GM19025 (cell line): ENCODE measurements around the gene SLC13A3.

Experiments used
- ATAC-seq: cut with Tn5 transposase; IDR thresholded peaks from one replicate; pipeline ENCODE4 v1.9.1; 2021; ENCODE audit warnings: mild to moderate bottlenecking, low read depth, moderate library complexity; ENCODE audit not compliant: unreplicated experiment

The SLC13A3 gene

DNA sequence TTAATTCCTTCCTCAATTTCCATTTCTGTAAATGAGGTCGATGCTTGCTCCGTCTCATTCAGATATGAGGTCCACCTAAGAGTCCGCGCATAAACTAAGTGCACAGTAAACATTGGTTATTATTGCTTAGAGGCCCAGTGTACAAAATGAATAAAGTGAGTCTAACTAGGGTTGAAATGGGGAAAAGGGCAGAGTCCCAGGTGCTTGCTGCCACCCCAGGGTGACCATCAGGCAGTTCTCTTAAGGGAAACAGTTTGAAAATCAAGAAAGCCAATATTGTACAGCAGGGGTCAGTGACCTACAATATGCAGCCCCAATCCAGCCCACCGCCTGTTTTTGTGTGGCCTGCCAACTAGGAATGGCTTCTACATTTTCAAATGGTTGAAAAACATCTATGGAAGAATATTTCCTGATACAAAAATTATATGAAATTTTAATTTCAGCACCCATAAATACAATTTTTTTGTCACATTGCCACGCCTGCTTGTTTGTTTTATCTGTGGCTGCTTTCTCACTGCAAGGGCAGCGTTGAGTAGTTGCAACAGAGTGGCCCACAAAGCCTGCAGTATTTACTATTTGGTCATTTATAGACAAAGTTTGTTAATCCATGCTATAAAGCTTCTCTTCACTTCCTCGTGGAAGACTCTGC is 43.3 kb downstream of the SLC13A3 start:
- ATAC-seq = no peak

GRCh38 chr20:46607191-46607848 is 43.9 kb downstream of the SLC13A3 start:
- no peak for ATAC-seq

- ATAC-seq = no peak
Measured at GRCh38 chr20:46606817-46607190, 44.5 kb downstream of the SLC13A3 start.

GRCh38 chr20:46605978-46606816 is 45.1 kb downstream of the SLC13A3 start:
- no peak for ATAC-seq

DNA sequence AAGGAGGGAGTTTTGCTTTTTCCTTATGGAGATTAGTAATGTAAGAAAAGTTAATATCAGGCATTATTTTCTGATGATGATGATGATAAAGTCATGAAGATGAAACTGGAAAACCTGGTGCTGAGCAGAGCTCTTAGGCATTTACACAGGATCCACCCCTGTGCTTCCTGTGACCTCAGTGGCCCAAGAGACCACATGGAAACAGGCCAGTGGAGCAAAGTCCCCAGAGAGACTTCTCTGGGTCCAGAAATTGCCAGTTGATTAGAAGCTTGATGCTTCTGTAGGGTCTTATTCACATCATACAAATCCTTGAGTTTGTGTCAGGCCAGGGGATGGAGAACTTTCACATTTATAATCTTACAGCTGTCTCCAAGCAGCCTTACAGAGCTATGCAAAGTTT is 46.1 kb downstream of the SLC13A3 start:
- no peak for ATAC-seq

DNA sequence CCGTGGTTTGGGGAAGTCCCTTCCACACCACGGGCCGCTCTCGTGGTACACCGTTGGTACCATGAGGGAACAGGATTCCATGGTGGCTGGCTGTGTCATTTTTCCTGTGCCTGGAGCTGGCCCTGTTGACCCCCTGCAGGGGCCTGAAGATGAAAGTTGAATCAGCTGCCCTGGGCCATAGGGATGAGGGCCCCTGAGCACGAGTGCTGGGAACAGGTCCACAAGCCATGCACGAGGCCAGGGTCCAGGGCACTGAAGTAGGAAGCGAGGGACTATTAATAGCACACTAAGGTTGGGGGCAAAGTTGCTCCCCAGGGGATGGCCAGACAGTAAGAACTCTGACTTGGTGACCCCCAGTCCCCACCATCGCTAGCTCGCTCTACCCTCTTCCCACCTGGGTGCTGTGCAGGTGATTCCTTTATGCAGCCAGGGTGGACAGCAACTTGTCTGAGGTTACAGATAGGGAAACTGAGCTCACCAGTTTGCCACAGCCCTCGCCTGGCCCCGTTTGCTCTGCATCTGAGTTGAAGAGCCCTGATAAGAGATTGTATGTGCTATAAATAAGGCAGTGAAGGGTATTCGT is 46.6 kb downstream of the SLC13A3 start:
- no peak for ATAC-seq

GRCh38 chr20:46602429-46602828 is 48.8 kb downstream of the SLC13A3 start:
- no peak for ATAC-seq

- ATAC-seq = no peak
Measured at GRCh38 chr20:46601603-46602122, 49.6 kb downstream of the SLC13A3 start.

DNA sequence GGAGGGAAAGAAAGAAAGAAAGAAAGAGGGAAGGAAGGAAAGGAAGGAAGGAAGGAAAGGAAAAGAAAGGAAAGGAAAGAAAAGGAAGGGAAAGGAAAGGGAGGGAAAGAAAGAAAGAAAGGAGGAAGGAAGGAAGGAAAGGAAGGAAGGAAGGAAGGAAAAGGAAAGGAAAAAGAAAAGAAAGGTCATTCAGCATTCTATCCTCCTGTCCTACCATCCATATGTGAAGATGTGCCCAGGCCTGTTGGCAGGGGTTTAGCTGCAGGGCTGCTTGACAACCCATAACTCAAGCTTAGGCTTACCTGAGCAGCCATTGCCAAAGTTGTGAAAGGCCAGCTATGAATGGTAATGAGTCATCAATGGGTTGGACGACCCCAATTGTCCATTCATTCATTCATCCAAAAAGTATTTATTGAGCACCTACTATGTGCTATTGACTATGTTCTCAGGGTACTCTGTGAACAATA is 50.9 kb downstream of the SLC13A3 start:
- ATAC-seq = no peak

DNA sequence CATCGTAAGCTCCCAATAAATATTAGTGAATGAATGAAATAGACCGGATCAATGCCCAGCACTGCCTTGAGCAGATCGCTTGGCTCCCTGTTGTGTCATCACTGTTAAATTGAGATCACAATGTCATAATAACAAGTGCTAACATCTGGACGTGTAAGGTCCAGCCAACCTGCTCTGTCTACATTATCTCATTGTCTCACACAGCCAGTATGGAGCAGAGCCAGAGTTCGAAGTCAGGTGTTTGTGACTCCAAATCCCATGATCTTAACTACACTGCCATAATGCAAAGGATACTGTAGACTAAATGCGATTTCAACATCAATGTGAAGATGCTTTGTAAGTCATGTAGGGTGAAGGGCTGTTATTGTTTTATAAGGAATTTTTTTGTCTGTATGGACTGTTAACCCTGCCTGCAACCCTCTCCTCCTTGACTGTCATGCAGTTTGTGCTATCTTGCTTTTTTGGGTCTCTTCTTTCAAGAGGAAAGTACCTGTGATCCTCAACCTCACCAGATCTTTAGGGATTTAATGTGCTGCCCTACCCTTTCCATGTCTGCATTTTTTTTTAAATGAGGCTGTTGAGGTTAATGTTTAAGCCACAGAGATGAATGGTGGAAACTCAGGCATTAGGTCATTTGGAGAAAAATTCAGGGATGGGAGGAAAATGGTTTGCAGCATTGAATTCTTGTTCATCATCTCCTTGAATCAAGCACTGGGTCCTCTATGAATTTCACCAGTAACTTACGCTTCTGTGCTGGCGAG is 51.9 kb downstream of the SLC13A3 start:
- no peak for ATAC-seq

GRCh38 chr20:46595933-46596332 is 55.3 kb downstream of the SLC13A3 start:
- no peak for ATAC-seq

- ATAC-seq = no peak
Measured at GRCh38 chr20:46594725-46595124, 56.5 kb downstream of the SLC13A3 start.

DNA sequence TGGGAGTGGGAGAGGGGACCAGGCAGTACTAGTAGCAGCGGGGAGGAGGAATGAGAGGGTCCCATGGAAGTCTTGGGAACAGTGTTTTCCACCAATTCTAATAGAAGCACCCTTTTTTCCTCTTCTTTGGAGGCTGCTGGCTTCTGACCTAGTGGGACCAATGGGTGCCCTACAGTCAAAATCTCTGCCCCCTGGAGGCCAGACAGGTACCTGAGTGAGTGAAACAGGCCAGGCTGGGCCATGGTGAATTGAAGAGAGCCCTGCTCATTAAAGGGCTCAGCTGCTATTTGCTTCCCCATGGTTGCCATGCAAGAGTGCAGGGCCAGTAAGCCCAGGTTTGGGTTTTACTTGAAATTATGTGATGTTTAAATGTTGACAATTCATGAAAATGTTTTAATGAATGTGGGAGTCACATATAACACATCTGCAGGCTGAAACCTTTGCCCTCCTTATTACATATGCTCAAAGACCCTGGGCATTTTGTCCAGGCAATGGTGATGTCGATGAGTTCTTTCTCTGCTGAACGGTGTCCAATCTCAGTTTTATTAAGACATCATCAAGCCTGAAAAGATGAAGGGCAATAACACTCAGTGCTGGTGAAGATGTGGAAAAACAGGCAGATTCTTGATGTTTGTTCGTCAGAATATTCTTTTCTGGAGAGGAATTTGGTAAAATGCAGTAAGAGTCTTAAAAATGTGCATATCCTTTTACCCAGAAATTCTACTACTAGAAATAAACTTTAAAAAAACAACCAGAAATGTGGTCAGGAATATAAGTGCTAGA is 58.5 kb downstream of the SLC13A3 start:
- ATAC-seq = no peak

DNA sequence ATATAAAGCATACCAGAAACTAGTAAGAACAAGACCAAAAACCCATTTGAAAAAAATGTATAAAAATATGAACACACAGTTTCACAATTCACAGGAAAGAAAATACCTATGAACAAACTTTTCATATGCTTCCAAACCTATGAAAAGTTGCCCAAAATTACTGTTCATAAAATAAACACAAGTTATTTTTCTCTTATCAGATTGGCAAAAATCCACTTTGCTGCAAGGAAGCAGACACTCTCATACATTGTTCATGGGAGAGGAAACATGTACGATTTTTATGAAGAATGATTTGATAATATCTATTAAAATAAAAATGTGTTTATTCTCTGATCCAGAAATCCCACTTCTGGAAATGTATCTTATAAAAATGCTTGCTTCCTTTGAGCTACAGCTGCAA is 60.8 kb downstream of the SLC13A3 start:
- no peak for ATAC-seq

GRCh38 chr20:46588532-46589511 is 62.4 kb downstream of the SLC13A3 start:
- no peak for ATAC-seq

GRCh38 chr20:46587986-46588385 is 63.3 kb downstream of the SLC13A3 start:
- no peak for ATAC-seq

GRCh38 chr20:46586724-46587123 is 64.5 kb downstream of the SLC13A3 start:
- no peak for ATAC-seq

- ATAC-seq = no peak
Measured at GRCh38 chr20:46584508-46584907, 66.8 kb downstream of the SLC13A3 start.
